ENCODE results near the gene GNAL.

- no peak for TF ChIP-seq CTCF (IDR thresholded peaks at IDR 0.05)
- TF ChIP-seq EP300 (IDR thresholded peaks at IDR 0.05) = no peak
- TF ChIP-seq POLR2A (IDR thresholded peaks at IDR 0.05) = no peak
These were observed 132.1 kb downstream of the GNAL start for GRCh38 chr18:11821208-11821607.

All from sigmoid colon (tissue), 4 donors.